SK-N-SH (cell line): Measurements from ENCODE around the gene RASA3. TPM values are rescaled to one million over a fixed set of nuclear protein-coding genes. Genes with fewer than 3 reads are reported as not detected.

Experiments used
- CTCF ChIA-PET: fragments of 300-600, 350-600 bp; formaldehyde crosslinking; extraction: SDS; loops from one replicate; lab custom pipeline; 2021; lab: Yijun Ruan, JAX
- POLR2A ChIA-PET: fragments of 350-600 bp; sonication (Branson Sonifier 250); formaldehyde crosslinking; extraction: SDS; loops from one replicate; lab custom pipeline; 2020; ENCODE audit warnings: antibody characterized with exemption, inconsistent platforms; lab: Yijun Ruan, JAX
- DNase-seq: peaks from one replicate; pipeline ENCODE4 v3.0.0; 2012
- H2AFZ ChIP-seq: fragments of 200-600 bp; sonication (generic); 2 replicates; pipeline ENCODE4 v1.8.1; 2016; ENCODE audit warnings: antibody characterized with exemption, mild to moderate bottlenecking, low read depth
- H3F3A ChIP-seq: fragments of 200-600 bp; sonication (generic); replicated peaks from 2 replicates; pipeline ENCODE3; 2016; ENCODE audit warnings: antibody characterized with exemption, mild to moderate bottlenecking; ENCODE audit not compliant: insufficient read depth
- H3K27ac ChIP-seq, 2 experiments: fragments of 200-500 bp in 1 of 2; fragments of 200-600 bp in 1 of 2; sonication (Bioruptor generic) in 1 of 2; sonication (generic), shearing (Covaris generic) in 1 of 2; 2 replicates each; pipeline versions ENCODE4 v1.5.1 to v1.6.1; 2014 to 2016; ENCODE audit warnings: low read depth in 2 of 2, inconsistent platforms in 1 of 2, low read length in 1 of 2, mild to moderate bottlenecking in 1 of 2, mixed read lengths in 1 of 2
- H3K27me3 ChIP-seq: fragments of 200-600 bp; sonication (generic), shearing (Covaris generic); 2 replicates; pipeline ENCODE4 v1.6.1; 2016; ENCODE audit warnings: mixed run types; ENCODE audit not compliant: insufficient read depth
- H3K36me3 ChIP-seq, 2 experiments: fragments of 200-500 bp in 1 of 2; fragments of 200-600 bp in 1 of 2; sonication (Bioruptor generic) in 1 of 2; sonication (generic) in 1 of 2; replicated peaks in 1 of 2; 2 replicates each; pipeline versions ENCODE3 to v1.5.1; 2014 to 2016; ENCODE audit warnings: low read length in 1 of 2, mild to moderate bottlenecking in 1 of 2; ENCODE audit not compliant: insufficient read depth in 2 of 2, control insufficient read depth in 1 of 2
- H3K4me1 ChIP-seq, 2 experiments: fragments of 200-500 bp in 1 of 2; fragments of 200-600 bp in 1 of 2; sonication (Bioruptor generic) in 1 of 2; sonication (generic), shearing (Covaris generic) in 1 of 2; 2 replicates each; pipeline versions ENCODE4 v1.5.1 to v1.6.1; 2014 to 2016; ENCODE audit warnings: low read depth in 1 of 2, low read length in 1 of 2, mixed run types in 1 of 2; ENCODE audit not compliant: insufficient read depth in 2 of 2, control insufficient read depth in 1 of 2
- H3K4me2 ChIP-seq: fragments of 200-600 bp; sonication (generic), shearing (Covaris generic); 2 replicates; pipeline ENCODE4 v1.6.1; 2017; ENCODE audit warnings: mixed run types
- H3K4me3 ChIP-seq, 2 experiments: fragments of 200-500 bp in 1 of 2; fragments of 200-600 bp in 1 of 2; sonication (Bioruptor generic) in 1 of 2; sonication (generic), shearing (Covaris generic) in 1 of 2; 2 replicates each; pipeline versions ENCODE4 v1.5.1 to v1.8.1; 2014 to 2016; ENCODE audit warnings: low read depth in 2 of 2, inconsistent platforms in 1 of 2, low read length in 1 of 2, mild to moderate bottlenecking in 1 of 2, mixed read lengths in 1 of 2, moderate library complexity in 1 of 2
- H3K79me2 ChIP-seq: fragments of 200-600 bp; sonication (generic); 2 replicates; pipeline ENCODE4 v1.8.1; 2017; ENCODE audit warnings: mild to moderate bottlenecking; ENCODE audit not compliant: insufficient read depth
- H3K9ac ChIP-seq: fragments of 200-600 bp; sonication (generic); 2 replicates; pipeline ENCODE4 v1.6.1; 2017; ENCODE audit warnings: mixed run types
- H3K9me2 ChIP-seq: fragments of 200-600 bp; sonication (generic); 2 replicates; pipeline ENCODE4 v1.6.1; 2017; ENCODE audit warnings: mixed run types
- H3K9me3 ChIP-seq: fragments of 200-600 bp; sonication (generic); 2 replicates; pipeline ENCODE4 v1.6.1; 2017; ENCODE audit warnings: mixed run types, mild to moderate bottlenecking, moderate library complexity
- H4K20me1 ChIP-seq: fragments of 200-600 bp; sonication (generic); 2 replicates; pipeline ENCODE4 v1.6.1; 2017; ENCODE audit warnings: mild to moderate bottlenecking, mixed run types; ENCODE audit not compliant: insufficient read depth
- ELF1 ChIP-seq: IDR thresholded peaks from 2 replicates; pipeline ENCODE4 v1.4.0; 2012
- FOSL2 ChIP-seq: IDR thresholded peaks from 2 replicates; pipeline ENCODE4 v1.4.0; 2012; ENCODE audit warnings: low read depth, mild to moderate bottlenecking, moderate library complexity, borderline replicate concordance
- FOXJ3 ChIP-seq: sonication (generic); formaldehyde crosslinking; IDR thresholded peaks from 2 replicates; pipeline ENCODE4 v1.5.1; 2020; ENCODE audit warnings: mild to moderate bottlenecking, missing genetic modification reagents
- FOXM1 ChIP-seq: IDR thresholded peaks from 2 replicates; pipeline ENCODE4 v1.4.0; 2012; ENCODE audit warnings: low read depth, mild to moderate bottlenecking
- GABPA ChIP-seq: IDR thresholded peaks from 2 replicates; pipeline ENCODE4 v1.4.0; 2012; ENCODE audit warnings: low read depth, mild to moderate bottlenecking
- IRF3 ChIP-seq: fragments of 150-350 bp; IDR thresholded peaks from 2 replicates; pipeline ENCODE4 v1.6.1; 2016; ENCODE audit warnings: mild to moderate bottlenecking, low read depth, low read length
- MEF2A ChIP-seq: IDR thresholded peaks from 2 replicates; pipeline ENCODE4 v1.4.0; 2012; ENCODE audit warnings: low read depth, borderline replicate concordance
- NFIC ChIP-seq: IDR thresholded peaks from 2 replicates; pipeline ENCODE4 v1.4.0; 2012; ENCODE audit warnings: borderline replicate concordance
- PBX3 ChIP-seq: IDR thresholded peaks from 2 replicates; pipeline ENCODE4; 2012
- RCOR1 ChIP-seq: fragments of 150-350 bp; IDR thresholded peaks from 2 replicates; pipeline ENCODE4 v1.6.1; 2017; ENCODE audit warnings: antibody characterized with exemption, low read length
- REST ChIP-seq: IDR thresholded peaks from 2 replicates; pipeline ENCODE4 v1.6.1; 2012; ENCODE audit warnings: mild to moderate bottlenecking, low read depth, low read length, moderate library complexity
- RFX5 ChIP-seq: IDR thresholded peaks from 2 replicates; pipeline ENCODE4 v1.6.1; 2012; ENCODE audit warnings: mild to moderate bottlenecking, improper control_type of control experiment, low read length
- WGBS: methylation state at CpG from one replicate; pipeline ENCODE4 v1.1.6; 2017; ENCODE audit warnings: low lambda C conversion rate; 5-methylcytosine and 5-hydroxymethylcytosine counted together
- polyA plus RNA-seq, 3 experiments: library from polyadenylated mRNA; depleted of rRNA; stranded (reverse); fragments of >200 nt; gene quantifications; 2 replicates each; pipeline ENCODE4 v1.2.3, GENCODE V29; 2012

Gene RASA3
- polyA plus RNA-seq, 1 of the 3 experiments (the other 2 are of a cell fraction), result 25.1 TPM

DNA sequence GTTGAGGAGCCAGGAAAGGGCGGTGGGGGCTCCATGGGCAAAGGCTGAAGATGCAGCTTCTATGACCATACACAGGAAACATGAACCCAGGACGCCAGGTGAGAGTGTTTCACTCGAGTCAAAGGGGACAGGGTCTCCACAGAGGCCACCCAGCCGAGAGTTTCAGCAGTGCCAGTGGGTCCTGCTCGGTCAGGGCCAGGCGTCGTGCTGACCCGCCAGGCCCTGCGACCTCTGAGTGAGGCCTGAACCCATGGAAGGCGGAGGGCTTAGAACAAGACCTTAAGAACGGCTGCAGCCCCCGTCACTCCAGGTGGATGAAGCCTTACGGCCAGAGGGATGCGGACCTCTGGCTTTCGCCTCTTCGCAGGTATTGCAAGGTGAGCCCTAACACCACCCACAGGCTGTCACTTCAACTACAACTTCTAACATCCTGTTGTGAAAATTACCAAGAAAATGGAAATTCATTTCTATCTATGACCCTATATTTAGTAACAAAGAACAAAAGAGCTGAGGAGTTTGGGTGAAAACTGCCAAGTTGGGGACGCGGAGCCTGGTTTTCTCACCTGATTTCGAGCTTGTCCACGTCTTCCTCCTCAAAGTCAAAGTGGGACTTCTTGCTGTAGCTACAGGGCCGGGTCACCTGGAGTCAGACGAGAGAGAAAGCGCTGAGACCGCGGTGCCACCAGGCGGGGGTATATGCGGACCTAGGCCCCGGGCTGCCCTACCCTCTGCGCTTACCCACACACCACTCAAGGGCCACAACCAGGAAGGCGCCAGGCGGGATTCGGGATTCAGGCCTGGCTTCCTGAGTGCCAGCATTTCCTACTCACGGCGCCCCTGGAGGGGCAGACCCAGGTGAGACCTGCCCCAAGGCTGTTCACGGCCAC lies 108.5 kb downstream of the RASA3 start:
- no peak overlapping the region for H3K9ac ChIP-seq
- peaks cover 0 to 22% of the 10 kb centered on the region in 2 experiments; a peak in 1 of 4 replicates for H3K4me1 ChIP-seq
- no peaks in the 10 kb centered on the region for H3K9me2 ChIP-seq
- POLR2A ChIA-PET, result interaction anchor here (0.6 kb wide), 1 partner anchor 223 kb away, joined by 3 read pairs; no protein-coding TSS in a partner anchor
- WGBS, result 96% methylated on average over 21 of the region's 35 CpGs
- H3K27ac ChIP-seq, result no peak overlapping the region; a peak in 1 of 4 replicates
- H2AFZ ChIP-seq, result no peak overlapping the region
- H4K20me1 ChIP-seq, result peaks cover 12% of the 10 kb centered on the region; the same call in 1 of the 2 replicates
- no peaks in the 10 kb centered on the region for H3K27me3 ChIP-seq
- no peaks in the 10 kb centered on the region for H3K9me3 ChIP-seq
- CTCF ChIA-PET, result no interaction called here
- peaks cover 11 to 73% of the 10 kb centered on the region in 2 experiments for H3K36me3 ChIP-seq
- no peaks in the 10 kb centered on the region for H3F3A ChIP-seq
- peaks cover 18% of the 10 kb centered on the region; the same call in 1 of the 2 replicates for H3K79me2 ChIP-seq
- TF ChIP-seq RFX5 (no peak), REST (no peak), FOXJ3 (CRISPR knock-in tag) (no peak), GABPA (no peak), ELF1 (no peak), IRF3 (no peak), FOSL2 (no peak), FOXM1 (no peak), RCOR1 (no peak), MEF2A (no peak)
- no peak for DNase-seq
- no peak overlapping the region for H3K4me2 ChIP-seq
- H3K4me3 ChIP-seq, result no peak overlapping the region

- POLR2A ChIA-PET, result no interaction called here
- Histone ChIP-seq H3K9me3 (no peaks in the 10 kb centered on the region), H3K27ac (no peak overlapping the region), H3K4me2 (no peak overlapping the region), H3K27me3 (no peaks in the 10 kb centered on the region), H3F3A (no peaks in the 10 kb centered on the region), H3K9ac (no peak overlapping the region), H3K4me1 (peaks cover 0 to 22% of the 10 kb centered on the region in 2 experiments; a peak in 1 of 4 replicates), H4K20me1 (peaks cover 10% of the 10 kb centered on the region; the same call in 1 of the 2 replicates), H3K9me2 (no peaks in the 10 kb centered on the region), H3K79me2 (peaks cover 17% of the 10 kb centered on the region; the same call in 1 of the 2 replicates), H3K36me3 (peaks cover 19 to 80% of the 10 kb centered on the region in 2 experiments), H3K4me3 (no peak overlapping the region), H2AFZ (no peak overlapping the region)
- CTCF ChIA-PET, result no interaction called here
- 91% methylated on average over 8 of the region's 12 CpGs for WGBS
- DNase-seq, result no peak
- TF ChIP-seq PBX3, result no peak
- TF ChIP-seq NFIC, result no peak
Observed at GRCh38 chr13:114022876-114023275, 109.5 kb downstream of the RASA3 start.
